Endothelial cell of umbilical vein (primary cell): ENCODE data around the gene HSPA12A. TPM values are rescaled to one million over a fixed set of nuclear protein-coding genes. Genes with fewer than 3 reads are reported as not detected.

Experiments
- BruUV-seq: library from RNA; stranded (reverse); fragments of 400-500 nt; replicated peaks from 2 replicates; lab custom pipeline; 2021; lab: Mats Ljungman, UMichigan
- CTCF ChIA-PET: fragments of 300-600, 350-600 bp; sonication (Branson Sonifier 250); formaldehyde crosslinking; loops from one replicate; lab custom pipeline; 2021; ENCODE audit warnings: antibody characterized with exemption, inconsistent platforms; lab: Charles Lee
- POLR2A ChIA-PET: fragments of 300-600, 350-600 bp; sonication (Branson Sonifier 250); formaldehyde crosslinking; loops from one replicate; lab custom pipeline; 2021; ENCODE audit warnings: antibody characterized with exemption, inconsistent platforms; lab: Charles Lee
- DNase-seq: peaks from one replicate; pipeline ENCODE4 v3.0.0-alpha.2; 2011; ENCODE audit warnings: low read depth, low spot score
- FAIRE-seq: peaks from 2 replicates; lab custom pipeline; 2011; peaks lifted over from hg19 to GRCh38; lab: Jason Lieb, UNC
- H2AFZ ChIP-seq: 2 replicates; pipeline ENCODE4 v1.6.0; 2012; ENCODE audit warnings: low read depth, low read length, control low read depth, inconsistent platforms
- H3K27ac ChIP-seq: 2 replicates; pipeline ENCODE4 v1.5.1; 2011; ENCODE audit warnings: low read depth, mild to moderate bottlenecking, control low read depth, low read length, moderate library complexity; ENCODE audit not compliant: insufficient read depth
- H3K27me3 ChIP-seq, 2 experiments: 2 replicates each; pipeline versions ENCODE4 v1.6.0 to v1.6.1; 2011; ENCODE audit warnings: low read length in 2 of 2, mixed read lengths in 1 of 2; ENCODE audit not compliant: control insufficient read depth in 2 of 2, insufficient read depth in 2 of 2
- H3K36me3 ChIP-seq, 2 experiments: 2 replicates in 1 of 2; 3 replicates in 1 of 2; pipeline ENCODE4 v1.5.1; 2011; ENCODE audit warnings: low read length in 2 of 2, mild to moderate bottlenecking in 1 of 2, moderate library complexity in 1 of 2; ENCODE audit not compliant: control insufficient read depth in 2 of 2, insufficient read depth in 2 of 2; ENCODE audit errors: extremely low read depth in 1 of 2
- H3K4me1 ChIP-seq: 3 replicates; pipeline ENCODE4 v1.5.1; 2011; ENCODE audit warnings: mild to moderate bottlenecking, low read length; ENCODE audit not compliant: control insufficient read depth, insufficient read depth; ENCODE audit errors: extremely low read depth
- H3K4me2 ChIP-seq: 2 replicates; pipeline ENCODE4 v1.6.1; 2011; ENCODE audit warnings: low read length, control low read depth, mixed read lengths; ENCODE audit not compliant: insufficient read depth
- H3K4me3 ChIP-seq, 3 experiments: fragments of 200-600 bp in 1 of 3; sonication (generic), shearing (Covaris generic) in 1 of 3; replicated peaks in 1 of 3; 2 replicates each; pipeline ENCODE4 v1.5.1; 2011 to 2016; ENCODE audit warnings: control low read depth in 3 of 3, low read length in 3 of 3, mild to moderate bottlenecking in 2 of 3, inconsistent platforms in 1 of 3, low read depth in 1 of 3, moderate library complexity in 1 of 3; ENCODE audit not compliant: insufficient read depth in 1 of 3
- H3K79me2 ChIP-seq: 2 replicates; pipeline ENCODE4 v1.6.0; 2012; ENCODE audit warnings: low read length, inconsistent platforms; ENCODE audit not compliant: control insufficient read depth, insufficient read depth
- H3K9ac ChIP-seq: replicated peaks from 2 replicates; pipeline ENCODE3; 2011; ENCODE audit warnings: low read length, control low read depth; ENCODE audit not compliant: insufficient read depth; ENCODE audit errors: extremely low read depth
- H3K9me1 ChIP-seq: replicated peaks from 3 replicates; pipeline ENCODE4 v1.6.0; 2011; ENCODE audit warnings: mild to moderate bottlenecking, low read length; ENCODE audit not compliant: control insufficient read depth, insufficient read depth; ENCODE audit errors: extremely low read depth
- H3K9me3 ChIP-seq: replicated peaks from 2 replicates; pipeline ENCODE4 v1.5.1; 2012; ENCODE audit warnings: low read length, inconsistent platforms; ENCODE audit not compliant: control insufficient read depth, insufficient read depth
- H4K20me1 ChIP-seq: replicated peaks from 2 replicates; pipeline ENCODE3; 2011; ENCODE audit warnings: mild to moderate bottlenecking, low read length; ENCODE audit not compliant: control insufficient read depth, insufficient read depth; ENCODE audit errors: extremely low read depth
- EZH2 ChIP-seq: IDR thresholded peaks from 2 replicates; pipeline ENCODE4 v1.6.1; 2012; ENCODE audit warnings: borderline replicate concordance, low read depth, mild to moderate bottlenecking, moderate library complexity, low read length, inconsistent platforms; ENCODE audit not compliant: severe bottlenecking
- FOS ChIP-seq: IDR thresholded peaks from 2 replicates; pipeline ENCODE4 v1.6.1; 2011; ENCODE audit warnings: mild to moderate bottlenecking, low read length, moderate library complexity, borderline replicate concordance; ENCODE audit not compliant: insufficient read depth
- GATA2 ChIP-seq: IDR thresholded peaks from 2 replicates; pipeline ENCODE4 v1.7.0; 2011; ENCODE audit warnings: low read depth, mild to moderate bottlenecking, moderate library complexity, mixed read lengths, low read length; ENCODE audit not compliant: insufficient read length, insufficient read depth
- JUN ChIP-seq: IDR thresholded peaks from 2 replicates; pipeline ENCODE4 v1.6.1; 2011; ENCODE audit warnings: borderline replicate concordance, low read depth; ENCODE audit not compliant: insufficient read length, insufficient read depth
- MYC ChIP-seq: IDR thresholded peaks from one replicate; pipeline ENCODE4 v1.6.1; 2011; ENCODE audit warnings: mild to moderate bottlenecking, low read depth, low read length
- POLR2A ChIP-seq: IDR thresholded peaks from 2 replicates; pipeline ENCODE4 v1.6.1; 2012; ENCODE audit warnings: low read depth, mild to moderate bottlenecking, control low read depth, low read length
- POLR2AphosphoS5 ChIP-seq: IDR thresholded peaks from 2 replicates; pipeline ENCODE4 v1.6.1; 2012; ENCODE audit warnings: low read depth, mild to moderate bottlenecking, control low read depth, low read length, moderate library complexity; ENCODE audit not compliant: insufficient read depth
- dilution Hi-C: fragments of 300-500 bp; cut with MboI; formaldehyde crosslinking; loops from one replicate; pipeline ENCODE4 v1.15.0; 2019; ENCODE audit warnings: low sequenced_read_pairs; ENCODE audit not compliant: extremely low pct_ligation_motif_present
- intact Hi-C: fragments of 100-400 bp; cut with micrococcal nuclease; formaldehyde crosslinking; loops from one replicate; pipeline ENCODE4 v1.10.0; 2022
- polyA plus RNA-seq, 4 experiments: library from polyadenylated mRNA; depleted of rRNA in 3 of 4; stranded (reverse) in 3 of 4; unstranded in 1 of 4; fragments of >200 nt; gene quantifications; 2 replicates each; pipeline versions ENCODE4 v1.2.1 to v1.2.3, GENCODE V29; 2011 to 2012; ENCODE audit warnings: missing spikeins in 1 of 4
- total RNA-seq: library from RNA; stranded (reverse); gene quantifications from 2 replicates; pipeline ENCODE4 v1.2.3, GENCODE V29; 2021
- TF ChIP-seq, protein P1 (sequence below), 2 donors: IDR thresholded peaks; 1 replicate in 1 of 2; 2 replicates in 1 of 2; pipeline ENCODE4 v1.5.1; 2011; ENCODE audit warnings: low read length in 2 of 2, mild to moderate bottlenecking in 2 of 2, moderate library complexity in 2 of 2, control low read depth in 1 of 2, inconsistent platforms in 1 of 2, low read depth in 1 of 2; ENCODE audit not compliant: insufficient read depth in 1 of 2; ENCODE audit errors: extremely low read depth in 1 of 2
- TF ChIP-seq, protein P2 (sequence below): IDR thresholded peaks from 2 replicates; pipeline ENCODE4 v1.6.1; 2011; ENCODE audit not compliant: insufficient read depth, insufficient read length

HSPA12A gene
- total and polyA plus RNA-seq, 2 donors (not counting 3 experiments of a cell fraction or from before 2014, with no cell fraction given), result 0.22 to 0.29 TPM

DNA sequence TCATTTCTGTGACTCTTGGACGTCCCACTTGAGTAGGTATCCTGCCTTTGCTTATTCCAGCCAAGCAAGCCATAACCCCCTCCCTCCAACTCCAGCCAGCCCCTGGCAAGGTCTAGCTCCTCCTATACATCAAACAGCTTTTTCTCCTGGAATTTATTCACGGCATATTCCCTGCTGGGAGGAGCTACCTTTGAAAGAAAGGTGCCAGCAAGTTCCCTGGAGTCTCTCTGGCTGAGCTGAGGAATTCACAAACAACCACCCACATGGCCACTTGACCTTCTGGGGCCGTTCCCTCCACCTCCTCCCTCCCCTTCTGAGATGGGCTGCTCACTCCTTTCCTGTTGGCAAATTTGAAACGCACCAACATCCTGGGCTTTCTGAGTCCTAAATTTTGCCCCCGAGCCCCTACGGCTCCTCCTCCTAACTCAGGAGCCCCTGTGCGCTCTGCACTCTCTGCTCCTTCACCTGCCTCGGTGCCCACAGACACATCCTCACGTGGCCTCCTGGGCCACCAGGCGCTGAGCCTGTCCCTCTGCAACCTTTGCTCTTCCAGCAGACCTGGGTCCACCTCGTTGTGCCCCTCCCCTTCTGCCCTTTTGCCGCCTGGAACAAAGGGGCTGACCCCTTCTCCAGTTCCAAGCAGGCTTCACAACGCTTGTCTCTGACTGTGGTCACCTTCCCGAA lies 48.0 kb downstream of the HSPA12A start:
- TF ChIP-seq POLR2AphosphoS5 (no peak), POLR2A (no peak), JUN (no peak), MYC (no peak), EZH2 (no peak), GATA2 (no peak), FOS (no peak)
- TF ChIP-seq, protein P1, sequence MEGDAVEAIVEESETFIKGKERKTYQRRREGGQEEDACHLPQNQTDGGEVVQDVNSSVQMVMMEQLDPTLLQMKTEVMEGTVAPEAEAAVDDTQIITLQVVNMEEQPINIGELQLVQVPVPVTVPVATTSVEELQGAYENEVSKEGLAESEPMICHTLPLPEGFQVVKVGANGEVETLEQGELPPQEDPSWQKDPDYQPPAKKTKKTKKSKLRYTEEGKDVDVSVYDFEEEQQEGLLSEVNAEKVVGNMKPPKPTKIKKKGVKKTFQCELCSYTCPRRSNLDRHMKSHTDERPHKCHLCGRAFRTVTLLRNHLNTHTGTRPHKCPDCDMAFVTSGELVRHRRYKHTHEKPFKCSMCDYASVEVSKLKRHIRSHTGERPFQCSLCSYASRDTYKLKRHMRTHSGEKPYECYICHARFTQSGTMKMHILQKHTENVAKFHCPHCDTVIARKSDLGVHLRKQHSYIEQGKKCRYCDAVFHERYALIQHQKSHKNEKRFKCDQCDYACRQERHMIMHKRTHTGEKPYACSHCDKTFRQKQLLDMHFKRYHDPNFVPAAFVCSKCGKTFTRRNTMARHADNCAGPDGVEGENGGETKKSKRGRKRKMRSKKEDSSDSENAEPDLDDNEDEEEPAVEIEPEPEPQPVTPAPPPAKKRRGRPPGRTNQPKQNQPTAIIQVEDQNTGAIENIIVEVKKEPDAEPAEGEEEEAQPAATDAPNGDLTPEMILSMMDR (IDR thresholded peaks at IDR 0.05; ENCODE audit: extremely low read depth in 1 of 2, insufficient read depth in 1 of 2, low read depth in 1 of 2, low read length in 2 of 2), result no peak
- TF ChIP-seq, protein P2, sequence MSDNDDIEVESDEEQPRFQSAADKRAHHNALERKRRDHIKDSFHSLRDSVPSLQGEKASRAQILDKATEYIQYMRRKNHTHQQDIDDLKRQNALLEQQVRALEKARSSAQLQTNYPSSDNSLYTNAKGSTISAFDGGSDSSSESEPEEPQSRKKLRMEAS, result no peak
- Histone ChIP-seq H3K27ac (no peak overlapping the region), H2AFZ (no peak overlapping the region), H3K79me2 (no peaks in the 10 kb centered on the region), H4K20me1 (no peaks in the 10 kb centered on the region), H3K9me1 (no peaks in the 10 kb centered on the region), H3K9me3 (no peaks in the 10 kb centered on the region), H3K4me3 (no peak overlapping the region), H3K36me3 (no peaks in the 10 kb centered on the region), H3K9ac (no peak overlapping the region), H3K4me1 (no peaks in the 10 kb centered on the region), H3K27me3 (no peaks in the 10 kb centered on the region), H3K4me2 (no peak overlapping the region)
- no TSS peak for BruUV-seq
- FAIRE-seq, result no peak
- dilution Hi-C loops (no loop called here), intact Hi-C loops (no loop called here)
- POLR2A ChIA-PET, result no interaction called here
- CTCF ChIA-PET, result interaction anchor here (1.2 kb wide), 1 partner anchor 13 kb away, joined by 4 read pairs; no protein-coding TSS in a partner anchor
- DNase-seq, result no peak
